Loucy (cell line): Measurements from ENCODE around the gene CACNA2D4.

ENCODE experiments used
- EZH2phosphoT487 ChIP-seq: fragments of 200-600 bp; IDR thresholded peaks from 2 replicates; pipeline ENCODE4 v1.6.1; 2018; ENCODE audit warnings: antibody characterized with exemption, mild to moderate bottlenecking, moderate library complexity, borderline replicate concordance
- TF ChIP-seq, protein P1 (sequence below): fragments of 200-600 bp; sonication (generic); conservative IDR thresholded peaks from 2 replicates; pipeline ENCODE4 v1.5.1; 2014; ENCODE audit warnings: mild to moderate bottlenecking, antibody characterized with exemption, low read length

DNA sequence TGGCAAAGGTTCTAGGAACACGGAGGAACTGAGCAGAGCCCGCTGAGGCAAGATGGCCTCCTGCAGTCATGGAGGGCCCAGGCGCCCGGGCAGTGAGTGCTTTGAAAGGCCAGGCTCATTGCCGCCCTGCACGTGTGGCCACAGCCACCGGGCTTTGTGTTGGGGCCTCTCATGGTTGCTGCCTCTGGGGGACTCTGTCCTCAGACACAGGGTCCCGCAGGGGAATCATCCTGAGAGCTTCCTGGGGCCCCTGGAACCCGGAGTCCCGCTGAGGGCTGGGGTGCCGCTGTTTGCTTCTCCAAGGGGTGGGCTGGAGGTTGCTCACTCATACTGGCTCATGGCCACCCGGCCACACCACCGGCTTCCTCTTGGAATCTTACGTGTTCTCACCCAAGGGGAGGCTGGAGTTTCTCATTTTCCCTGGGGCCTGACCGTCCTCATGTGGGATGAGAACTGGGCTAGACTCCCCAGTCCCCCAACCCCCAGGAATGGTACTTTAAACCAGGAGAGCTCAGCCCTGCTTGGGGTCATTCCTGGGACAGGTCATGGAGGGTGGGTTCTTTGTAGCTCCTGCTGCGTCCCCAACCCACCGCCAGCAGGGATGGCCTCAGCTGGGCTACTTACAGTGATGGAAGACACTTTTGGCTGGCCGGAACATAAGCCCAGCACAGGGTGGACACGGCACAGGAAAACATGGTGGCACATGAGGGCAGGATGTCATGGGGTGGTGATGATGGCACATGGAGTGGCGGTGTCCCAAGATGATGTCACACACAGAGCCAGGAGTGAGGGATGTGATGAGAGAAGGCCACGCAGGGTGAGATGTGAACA is 119.2 kb downstream of the CACNA2D4 start:
- TF ChIP-seq, protein P1, sequence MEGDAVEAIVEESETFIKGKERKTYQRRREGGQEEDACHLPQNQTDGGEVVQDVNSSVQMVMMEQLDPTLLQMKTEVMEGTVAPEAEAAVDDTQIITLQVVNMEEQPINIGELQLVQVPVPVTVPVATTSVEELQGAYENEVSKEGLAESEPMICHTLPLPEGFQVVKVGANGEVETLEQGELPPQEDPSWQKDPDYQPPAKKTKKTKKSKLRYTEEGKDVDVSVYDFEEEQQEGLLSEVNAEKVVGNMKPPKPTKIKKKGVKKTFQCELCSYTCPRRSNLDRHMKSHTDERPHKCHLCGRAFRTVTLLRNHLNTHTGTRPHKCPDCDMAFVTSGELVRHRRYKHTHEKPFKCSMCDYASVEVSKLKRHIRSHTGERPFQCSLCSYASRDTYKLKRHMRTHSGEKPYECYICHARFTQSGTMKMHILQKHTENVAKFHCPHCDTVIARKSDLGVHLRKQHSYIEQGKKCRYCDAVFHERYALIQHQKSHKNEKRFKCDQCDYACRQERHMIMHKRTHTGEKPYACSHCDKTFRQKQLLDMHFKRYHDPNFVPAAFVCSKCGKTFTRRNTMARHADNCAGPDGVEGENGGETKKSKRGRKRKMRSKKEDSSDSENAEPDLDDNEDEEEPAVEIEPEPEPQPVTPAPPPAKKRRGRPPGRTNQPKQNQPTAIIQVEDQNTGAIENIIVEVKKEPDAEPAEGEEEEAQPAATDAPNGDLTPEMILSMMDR: no peak
- TF ChIP-seq EZH2phosphoT487: no peak
